Caco-2 (cell line): ENCODE measurements around the gene ONECUT1. TPM values are rescaled to one million over a fixed set of nuclear protein-coding genes. Genes with fewer than 3 reads are reported as not detected.

Experiments used
- BruUV-seq: library from RNA; stranded (reverse); fragments of 400-500 nt; replicated peaks from 2 replicates; lab custom pipeline; 2021; lab: Mats Ljungman, UMichigan
- CTCF ChIA-PET: fragments of 300-600 bp; sonication (Branson Sonifier 250); formaldehyde crosslinking; loops from one replicate; lab custom pipeline; 2022; ENCODE audit warnings: antibody characterized with exemption; lab: Charles Lee
- POLR2A ChIA-PET: fragments of 300-600 bp; sonication (Branson Sonifier 250); formaldehyde crosslinking; loops from one replicate; lab custom pipeline; 2022; ENCODE audit warnings: antibody characterized with exemption; lab: Charles Lee
- DNase-seq, 2 experiments: peaks; one replicate each; pipeline versions ENCODE4 v3.0.0 to v3.0.0-alpha.2; 2020 to 2022
- H3K27me3 ChIP-seq: replicated peaks from 2 replicates; pipeline ENCODE4 v1.6.0; 2011; ENCODE audit warnings: low read length; ENCODE audit not compliant: control insufficient read depth, insufficient read depth
- H3K36me3 ChIP-seq: 2 replicates; pipeline ENCODE4 v1.5.1; 2011; ENCODE audit warnings: low read length; ENCODE audit not compliant: control insufficient read depth, insufficient read depth
- H3K4me1 ChIP-seq: fragments of 250-450 bp; sonication (Bioruptor Pico); 2 replicates; pipeline ENCODE4 v1.5.1; 2020; ENCODE audit warnings: mild to moderate bottlenecking
- H3K4me3 ChIP-seq: 2 replicates; pipeline ENCODE4 v1.5.1; 2011; ENCODE audit warnings: low read depth, mild to moderate bottlenecking, control low read depth, low read length
- H3K9me3 ChIP-seq: fragments of 250-450 bp; sonication (Bioruptor Pico); 2 replicates; pipeline ENCODE4 v1.5.1; 2020; ENCODE audit warnings: mild to moderate bottlenecking, moderate library complexity
- H3K27ac Mint-ChIP-seq: one replicate; pipeline ENCODE4 v1.8.0; 2022; ENCODE audit warnings: mixed read lengths; ENCODE audit not compliant: unreplicated experiment
- H3K27me3 Mint-ChIP-seq: one replicate; pipeline ENCODE4 v1.8.0; 2022; ENCODE audit warnings: mixed read lengths; ENCODE audit not compliant: insufficient read depth, unreplicated experiment
- H3K36me3 Mint-ChIP-seq: one replicate; pipeline ENCODE4 v1.8.0; 2022; ENCODE audit warnings: mild to moderate bottlenecking, mixed read lengths; ENCODE audit not compliant: insufficient read depth, unreplicated experiment
- H3K4me1 Mint-ChIP-seq: one replicate; pipeline ENCODE4 v1.8.0; 2022; ENCODE audit warnings: low read depth, mixed read lengths; ENCODE audit not compliant: unreplicated experiment
- H3K4me3 Mint-ChIP-seq: one replicate; pipeline ENCODE4 v1.8.0; 2022; ENCODE audit warnings: mild to moderate bottlenecking, moderate library complexity, mixed read lengths; ENCODE audit not compliant: unreplicated experiment
- H3K9me3 Mint-ChIP-seq: one replicate; pipeline ENCODE4 v1.8.0; 2022; ENCODE audit warnings: mixed read lengths; ENCODE audit not compliant: unreplicated experiment
- CTCF ChIP-seq, 2 experiments: fragments of 200-600 bp in 1 of 2; IDR thresholded peaks; 1 replicate in 1 of 2; 2 replicates in 1 of 2; pipeline versions ENCODE4 v1.5.1 to v1.8.0; 2011 to 2022; ENCODE audit warnings: antibody characterized with exemption in 1 of 2, control low read depth in 1 of 2, inconsistent platforms in 1 of 2, low read depth in 1 of 2, low read length in 1 of 2, mild to moderate bottlenecking in 1 of 2, moderate library complexity in 1 of 2; ENCODE audit not compliant: insufficient read depth in 1 of 2, severe bottlenecking in 1 of 2, unreplicated experiment in 1 of 2
- intact Hi-C: fragments of 100-400 bp; cut with micrococcal nuclease; formaldehyde crosslinking; loops from one replicate; pipeline ENCODE4 v1.10.0; 2022; ENCODE audit not compliant: unreplicated experiment
- total RNA-seq: library from RNA; stranded (reverse); gene quantifications from 2 replicates; pipeline ENCODE4 v1.2.3, GENCODE V29; 2022

ONECUT1 gene
- total RNA-seq, 1 experiment from 2014 or later, result 0.68 TPM

GRCh38 chr15:52785672-52786406, 4.3 kb downstream of the ONECUT1 start:
- no peak for DNase-seq
- CTCF ChIA-PET, result no interaction called here
- H3K9me3 Mint-ChIP-seq, result no peaks in the 10 kb centered on the region
- no peaks in the 10 kb centered on the region for H3K4me1 Mint-ChIP-seq
- POLR2A ChIA-PET, result no interaction called here
- H3K36me3 Mint-ChIP-seq, result no peaks in the 10 kb centered on the region
- no peaks in the 10 kb centered on the region for H3K27me3 Mint-ChIP-seq
- Histone ChIP-seq H3K27me3 (no peaks in the 10 kb centered on the region), H3K9me3 (no peaks in the 10 kb centered on the region), H3K4me3 (no peak overlapping the region), H3K4me1 (no peaks in the 10 kb centered on the region), H3K36me3 (no peaks in the 10 kb centered on the region)
- intact Hi-C loops, result loop anchor here (10.0 kb wide), 1 partner anchor 99 kb away; no protein-coding TSS in a partner anchor
- no peak overlapping the region for H3K27ac Mint-ChIP-seq
- TF ChIP-seq CTCF (IDR thresholded peaks at IDR 0.05; ENCODE audit: insufficient read depth in 1 of 2, low read depth in 1 of 2, low read length in 1 of 2, severe bottlenecking in 1 of 2, unreplicated experiment in 1 of 2), result no peak
- BruUV-seq, result no TSS peak
- H3K4me3 Mint-ChIP-seq, result no peak overlapping the region

DNA sequence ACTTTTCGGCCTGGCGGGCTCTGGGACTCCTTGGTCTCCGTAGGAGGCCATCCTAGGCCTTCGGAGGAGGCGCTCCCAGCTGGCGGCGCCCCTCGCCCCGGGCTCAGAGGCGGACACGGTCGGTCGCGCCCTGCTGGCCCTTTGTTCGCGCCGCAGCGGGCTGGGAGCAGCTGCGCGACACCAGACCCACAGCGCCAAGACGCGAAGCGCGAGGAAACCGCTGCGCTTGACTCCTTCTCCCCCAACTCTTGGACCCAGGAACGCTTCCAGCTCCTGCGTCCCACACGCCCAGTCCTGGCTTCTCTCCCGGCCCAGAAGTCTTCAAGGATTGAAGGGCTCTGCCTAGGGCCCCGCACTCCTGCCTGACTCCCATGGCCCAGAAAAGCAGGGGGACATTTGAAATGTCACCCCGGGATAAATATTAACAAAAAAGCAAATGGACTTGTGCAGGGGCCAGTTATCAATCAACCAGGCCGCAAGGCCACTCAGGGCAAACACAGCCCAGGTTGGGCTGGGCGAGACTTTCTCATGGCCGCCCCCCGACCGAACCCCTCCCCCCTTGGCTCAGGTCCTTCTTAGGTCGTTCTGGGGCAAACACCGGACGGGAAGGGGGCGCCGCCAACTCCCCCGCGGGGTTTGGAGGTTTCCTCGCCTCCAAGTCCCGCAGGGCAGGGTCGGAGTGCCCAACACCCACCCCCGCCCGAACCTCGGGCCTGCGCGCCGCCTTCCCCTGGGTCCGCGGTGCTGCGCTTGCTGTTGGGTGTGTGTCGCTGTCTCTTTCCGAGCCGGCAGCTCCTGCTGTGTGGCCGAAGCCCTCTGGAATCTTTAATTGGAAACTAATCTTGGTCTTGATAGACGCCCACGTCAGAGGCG, 5.1 kb downstream of the ONECUT1 start:
- no peak for TF ChIP-seq CTCF (IDR thresholded peaks at IDR 0.05; ENCODE audit: insufficient read depth in 1 of 2, low read depth in 1 of 2, low read length in 1 of 2, severe bottlenecking in 1 of 2, unreplicated experiment in 1 of 2)
- Mint-ChIP-seq H3K9me3 (no peaks in the 10 kb centered on the region), H3K27me3 (no peaks in the 10 kb centered on the region), H3K4me1 (no peaks in the 10 kb centered on the region), H3K36me3 (no peaks in the 10 kb centered on the region), H3K4me3 (no peak overlapping the region), H3K27ac (no peak overlapping the region)
- H3K9me3 ChIP-seq, result no peaks in the 10 kb centered on the region
- no peaks in the 10 kb centered on the region for H3K4me1 ChIP-seq
- intact Hi-C loops, result loop anchor here (10.0 kb wide), 1 partner anchor 100 kb away; no protein-coding TSS in a partner anchor
- POLR2A ChIA-PET, result no interaction called here
- no peak for DNase-seq
- H3K36me3 ChIP-seq, result no peaks in the 10 kb centered on the region
- no TSS peak for BruUV-seq
- no peaks in the 10 kb centered on the region for H3K27me3 ChIP-seq
- no peak overlapping the region for H3K4me3 ChIP-seq
- CTCF ChIA-PET, result no interaction called here

DNA sequence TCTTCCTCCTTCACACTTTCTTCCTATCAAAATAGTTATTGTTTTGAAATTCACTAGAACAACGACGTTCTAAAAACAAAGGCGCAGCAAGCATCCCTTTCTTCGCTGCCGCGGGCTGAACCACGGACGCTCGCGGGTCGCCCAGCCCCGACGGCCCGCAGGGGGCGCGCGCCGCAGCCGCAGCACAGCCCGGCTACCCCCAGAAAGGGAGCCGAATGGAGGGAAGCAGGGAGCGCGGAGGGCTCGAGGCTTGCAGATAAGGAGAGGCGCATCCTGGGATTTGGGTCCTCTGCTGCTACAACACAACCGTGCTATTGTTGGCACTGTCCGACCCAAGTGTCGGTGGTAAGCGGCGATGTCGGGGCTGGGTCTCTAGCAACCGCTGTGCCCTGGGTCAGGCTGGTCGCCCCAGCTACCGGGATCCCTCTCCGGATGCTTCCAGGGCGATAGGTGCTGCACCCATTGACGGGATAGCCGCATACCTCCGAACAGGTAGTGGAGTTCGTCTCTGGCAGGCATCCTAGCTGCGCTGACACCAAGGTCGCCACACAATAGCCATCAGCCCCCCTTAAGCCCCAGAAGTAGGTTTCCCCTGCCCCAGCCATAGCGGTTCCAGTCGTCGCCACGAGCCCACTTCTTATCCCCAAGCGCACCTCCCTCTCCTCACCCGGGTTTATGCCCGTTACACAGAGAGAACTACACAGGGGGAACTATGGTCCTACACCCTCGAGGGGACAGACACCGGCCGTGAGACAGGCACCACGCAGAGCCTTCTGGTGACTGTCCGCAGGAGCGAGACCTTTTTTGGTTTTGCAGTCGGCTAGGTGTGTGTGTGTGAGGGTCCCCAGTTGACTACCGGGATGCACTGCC, 6.0 kb downstream of the ONECUT1 start:
- Histone ChIP-seq H3K27me3 (no peaks in the 10 kb centered on the region), H3K9me3 (no peaks in the 10 kb centered on the region), H3K4me1 (no peaks in the 10 kb centered on the region), H3K4me3 (no peak overlapping the region), H3K36me3 (no peaks in the 10 kb centered on the region)
- ChIA-PET CTCF (no interaction called here), POLR2A (no interaction called here)
- Mint-ChIP-seq H3K27me3 (no peaks in the 10 kb centered on the region), H3K4me1 (no peaks in the 10 kb centered on the region), H3K9me3 (no peaks in the 10 kb centered on the region), H3K27ac (no peak overlapping the region), H3K36me3 (no peaks in the 10 kb centered on the region), H3K4me3 (no peak overlapping the region)
- no peak for TF ChIP-seq CTCF (IDR thresholded peaks at IDR 0.05; ENCODE audit: insufficient read depth in 1 of 2, low read depth in 1 of 2, low read length in 1 of 2, severe bottlenecking in 1 of 2, unreplicated experiment in 1 of 2)
- intact Hi-C loops, result loop anchor here (10.0 kb wide), 1 partner anchor 101 kb away; no protein-coding TSS in a partner anchor
- DNase-seq, result no peak
- BruUV-seq, result no TSS peak
